Transverse colon (tissue), 4 donors: ENCODE measurements around the gene SH2D7. TPM values are rescaled to one million over a fixed set of nuclear protein-coding genes. Genes with fewer than 3 reads are reported as not detected.
A peak's percentile ranks its signal among the peaks of the same experiment; 100 is the strongest.

Source experiments
- DNase-seq: peaks from one replicate; pipeline ENCODE4 v3.0.0-alpha.2; 2019
- H3K27ac ChIP-seq, 4 donors: fragments of 200-600 bp; sonication (generic); 2 replicates each; pipeline ENCODE4 v1.5.1; 2016 to 2018; ENCODE audit warnings: inconsistent platforms in 4 of 4
- H3K27me3 ChIP-seq: fragments of 200-600 bp; sonication (generic); 2 replicates; pipeline ENCODE4 v1.5.1; 2017; ENCODE audit warnings: inconsistent platforms
- H3K36me3 ChIP-seq, 4 donors: fragments of 200-600 bp; sonication (generic); 2 replicates each; pipeline ENCODE4 v1.5.1; 2017 to 2019; ENCODE audit warnings: inconsistent platforms in 4 of 4
- H3K4me1 ChIP-seq, 4 donors: fragments of 200-600 bp; sonication (generic); 2 replicates each; pipeline ENCODE4 v1.5.1; 2017 to 2020; ENCODE audit warnings: inconsistent platforms in 4 of 4
- H3K4me3 ChIP-seq, 4 donors: fragments of 200-600 bp; sonication (generic); 1 replicate in 1 of 4; 2 replicates in 3 of 4; pipeline versions ENCODE4 v1.5.1 to v1.6.1; 2017 to 2019; ENCODE audit warnings: inconsistent platforms in 4 of 4
- H3K9me3 ChIP-seq, 2 donors: fragments of 200-600 bp; sonication (generic); 2 replicates each; pipeline ENCODE4 v1.5.1; 2017 to 2019; ENCODE audit warnings: inconsistent platforms in 2 of 2
- EP300 ChIP-seq: sonication (generic); formaldehyde crosslinking; IDR thresholded peaks from one replicate; pipeline ENCODE4 v1.6.1; 2017; ENCODE audit warnings: antibody characterized with exemption, low read depth
- POLR2A ChIP-seq: fragments of 450-650 bp; IDR thresholded peaks from one replicate; pipeline ENCODE4 v1.6.1; 2016; ENCODE audit warnings: antibody characterized with exemption, mild to moderate bottlenecking, moderate library complexity
- POLR2AphosphoS5 ChIP-seq, 3 donors: sonication (generic); formaldehyde crosslinking; IDR thresholded peaks; one replicate each; pipeline ENCODE4 v1.6.1; 2016; ENCODE audit warnings: antibody characterized with exemption in 3 of 3
- WGBS, 2 donors: methylation state at CpG; one replicate each; pipeline ENCODE4 v1.1.5; 2018; ENCODE audit warnings: low coverage in 1 of 2; 5-methylcytosine and 5-hydroxymethylcytosine counted together
- in situ Hi-C, 4 donors: fragments of 200-750 bp; cut with MboI; loops; one replicate each; pipeline versions ENCODE4 v1.15.0 to v1.15.1; 2017; ENCODE audit warnings: low sequenced_read_pairs in 3 of 4, low pct_ligation_motif_present in 1 of 4, low pct_unique_long_range_greater_than_20kb in 1 of 4
- intact Hi-C: fragments of 100-400 bp; cut with DNase I; formaldehyde crosslinking; loops from one replicate; pipeline ENCODE4 v1.15.1; 2023; ENCODE audit warnings: low total_unique reads
- total RNA-seq, 4 donors: library from RNA; depleted of rRNA; stranded (reverse); fragments of >200 nt; gene quantifications; one replicate each; pipeline ENCODE4 v1.1.0, GENCODE V29; 2016
- TF ChIP-seq, protein P1 (sequence below), 5 experiments: fragments of 200-600 bp in 3 of 5; fragments of 450-650 bp in 2 of 5; sonication (generic) in 3 of 5; IDR thresholded peaks; 1 replicate in 2 of 5; 2 replicates in 3 of 5; pipeline ENCODE4 v1.5.1; 2016 to 2017; ENCODE audit warnings: antibody characterized with exemption in 5 of 5, inconsistent platforms in 3 of 5, mild to moderate bottlenecking in 2 of 5, moderate library complexity in 1 of 5

SH2D7 gene
- total RNA-seq, 4 donors from 2014 or later = 6.0 to 9.7 (median 9.3) TPM; not detected in 1

DNA sequence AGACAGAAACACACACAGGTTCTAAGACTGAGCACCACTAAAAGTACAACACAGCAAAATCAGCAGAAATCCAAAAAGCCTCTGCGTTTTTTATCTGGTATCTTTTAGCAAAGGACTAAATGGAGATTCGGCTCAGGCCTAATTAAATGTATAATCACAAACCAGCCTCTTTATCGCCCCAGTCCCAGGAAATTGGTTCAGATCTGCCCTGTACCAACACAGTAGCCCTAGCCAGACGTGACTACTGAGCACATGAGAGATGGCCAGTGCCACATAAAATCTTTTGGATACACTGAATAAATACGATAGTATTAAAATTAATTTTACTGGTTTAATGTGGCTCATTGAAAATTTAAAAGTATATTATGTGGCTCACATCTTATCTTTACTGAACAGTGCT, 34.6 kb upstream of the SH2D7 start:
- in situ Hi-C loops = no loop called here
- 93 to 100% methylated on average over 2 to 5 of the region's 5 CpGs for WGBS, 2 donors

GRCh38 chr15:78058401-78058935, 33.9 kb upstream of the SH2D7 start:
- WGBS, 2 donors = 91 to 100% methylated on average over 1 to 10 of the region's 10 CpGs
- TF ChIP-seq POLR2A (no peak), EP300 (no peak), POLR2AphosphoS5 (IDR thresholded peaks at IDR 0.05) (no peak)
- TF ChIP-seq, protein P1, sequence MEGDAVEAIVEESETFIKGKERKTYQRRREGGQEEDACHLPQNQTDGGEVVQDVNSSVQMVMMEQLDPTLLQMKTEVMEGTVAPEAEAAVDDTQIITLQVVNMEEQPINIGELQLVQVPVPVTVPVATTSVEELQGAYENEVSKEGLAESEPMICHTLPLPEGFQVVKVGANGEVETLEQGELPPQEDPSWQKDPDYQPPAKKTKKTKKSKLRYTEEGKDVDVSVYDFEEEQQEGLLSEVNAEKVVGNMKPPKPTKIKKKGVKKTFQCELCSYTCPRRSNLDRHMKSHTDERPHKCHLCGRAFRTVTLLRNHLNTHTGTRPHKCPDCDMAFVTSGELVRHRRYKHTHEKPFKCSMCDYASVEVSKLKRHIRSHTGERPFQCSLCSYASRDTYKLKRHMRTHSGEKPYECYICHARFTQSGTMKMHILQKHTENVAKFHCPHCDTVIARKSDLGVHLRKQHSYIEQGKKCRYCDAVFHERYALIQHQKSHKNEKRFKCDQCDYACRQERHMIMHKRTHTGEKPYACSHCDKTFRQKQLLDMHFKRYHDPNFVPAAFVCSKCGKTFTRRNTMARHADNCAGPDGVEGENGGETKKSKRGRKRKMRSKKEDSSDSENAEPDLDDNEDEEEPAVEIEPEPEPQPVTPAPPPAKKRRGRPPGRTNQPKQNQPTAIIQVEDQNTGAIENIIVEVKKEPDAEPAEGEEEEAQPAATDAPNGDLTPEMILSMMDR (IDR thresholded peaks at IDR 0.05) = no peak
- DNase-seq = no peak
- Histone ChIP-seq H3K4me1 (peaks cover 45 to 89% (median 78%) of the 10 kb centered on the region in 4 donors), H3K27ac (peak overlapping the region; percentile 52 to 85 (median 72)), H3K27me3 (no peaks in the 10 kb centered on the region), H3K4me3 (no peak overlapping the region), H3K9me3 (no peaks in the 10 kb centered on the region), H3K36me3 (peaks cover 0 to 5% (median 0%) of the 10 kb centered on the region in 4 donors)
- in situ Hi-C loops = no loop called here
- intact Hi-C loops = loop anchor here (10.0 kb wide), 1 partner anchor 676 kb away; no protein-coding TSS in a partner anchor

More for the DNA sequence above, 34.6 kb upstream of the SH2D7 start:
- no peak for DNase-seq
- Histone ChIP-seq H3K36me3 (peaks cover 0 to 5% (median 0%) of the 10 kb centered on the region in 4 donors), H3K9me3 (no peaks in the 10 kb centered on the region), H3K27me3 (no peaks in the 10 kb centered on the region), H3K4me1 (peaks cover 41 to 87% (median 76%) of the 10 kb centered on the region in 4 donors), H3K4me3 (no peak overlapping the region), H3K27ac (peak overlapping the region; percentile 71 to 85 (median 78))
- intact Hi-C loops = loop anchor here (10.0 kb wide), 1 partner anchor 677 kb away; no protein-coding TSS in a partner anchor
- TF ChIP-seq POLR2AphosphoS5 (IDR thresholded peaks at IDR 0.05) (no peak), POLR2A (no peak), EP300 (no peak)
- TF ChIP-seq, protein P1 (IDR thresholded peaks at IDR 0.05) = no peak

GRCh38 chr15:78059110-78059839, 33.1 kb upstream of the SH2D7 start:
- intact Hi-C loops (loop anchor here (10.0 kb wide), 1 partner anchor 676 kb away; no protein-coding TSS in a partner anchor), in situ Hi-C loops (no loop called here)
- H3K27me3 ChIP-seq = no peaks in the 10 kb centered on the region
- peaks cover 53 to 96% (median 86%) of the 10 kb centered on the region in 4 donors for H3K4me1 ChIP-seq
- peak overlapping the region; percentile 52 to 85 (median 72) for H3K27ac ChIP-seq
- H3K9me3 ChIP-seq = no peaks in the 10 kb centered on the region
- no peak overlapping the region for H3K4me3 ChIP-seq
- DNase-seq = no peak
- 49% methylated on average over 3 of the region's 3 CpGs; no CpG with 5 or more reads in 1 of the 2 donors for WGBS, 2 donors
- TF ChIP-seq, protein P1 (IDR thresholded peaks at IDR 0.05) = no peak
- no peak for TF ChIP-seq POLR2AphosphoS5 (IDR thresholded peaks at IDR 0.05)
- no peak for TF ChIP-seq EP300
- TF ChIP-seq POLR2A = no peak
- H3K36me3 ChIP-seq = no peaks in the 10 kb centered on the region

- peak overlapping the region; percentile 52 to 85 (median 72) for H3K27ac ChIP-seq
- no peaks in the 10 kb centered on the region for H3K9me3 ChIP-seq
- no peak overlapping the region for H3K4me3 ChIP-seq
- no peak for DNase-seq
- no peaks in the 10 kb centered on the region for H3K27me3 ChIP-seq
- peaks cover 54 to 97% (median 87%) of the 10 kb centered on the region in 4 donors for H3K4me1 ChIP-seq
- no peaks in the 10 kb centered on the region for H3K36me3 ChIP-seq
- TF ChIP-seq, protein P1 (IDR thresholded peaks at IDR 0.05) = no peak
- TF ChIP-seq EP300 (no peak), POLR2AphosphoS5 (IDR thresholded peaks at IDR 0.05) (no peak), POLR2A (no peak)
- intact Hi-C loops = no loop called here
- 90 to 95% methylated on average over 2 to 5 of the region's 5 CpGs for WGBS, 2 donors
- in situ Hi-C loops = no loop called here
Measured at GRCh38 chr15:78060232-78060631, 32.1 kb upstream of the SH2D7 start.
